Right cardiac atrium (tissue), 5 donors: ENCODE measurements around the gene CEP128. TPM values are rescaled to one million over a fixed set of nuclear protein-coding genes. Genes with fewer than 3 reads are reported as not detected.

Experiments used
- ATAC-seq, 2 donors: fragments of 200-7000 bp; cut with Tn5 transposase; one replicate each; pipeline versions ENCODE4 v1.8.0 to v1.9.1; 2020; ENCODE audit warnings: moderate library complexity in 2 of 2, mild to moderate bottlenecking in 1 of 2
- DNase-seq, 3 donors: peaks; one replicate each; pipeline ENCODE4 v3.0.0-alpha.2; 2020
- H3K27ac ChIP-seq: one replicate; pipeline ENCODE4 v1.5.1; 2013; ENCODE audit warnings: mild to moderate bottlenecking, low read length, control low read depth, moderate library complexity
- H3K27me3 ChIP-seq: one replicate; pipeline ENCODE4 v1.6.1; 2013; ENCODE audit not compliant: control insufficient read depth, insufficient read depth
- H3K4me1 ChIP-seq: one replicate; pipeline ENCODE4 v1.6.1; 2013; ENCODE audit warnings: low read length; ENCODE audit not compliant: control insufficient read depth, insufficient read depth
- H3K4me3 ChIP-seq: one replicate; pipeline ENCODE4 v1.5.1; 2013; ENCODE audit warnings: low read length, control low read depth
- H3K9me3 ChIP-seq: one replicate; pipeline ENCODE4 v1.6.1; 2013; ENCODE audit warnings: low read length; ENCODE audit not compliant: control insufficient read depth
- WGBS: extraction: QIAGEN DNeasy Blood & Tissue Kit; methylation state at CpG from one replicate; pipeline ENCODE4 v1.1.7; 2013; 5-methylcytosine and 5-hydroxymethylcytosine counted together
- intact Hi-C, 4 donors: fragments of 100-400 bp; cut with DNase I; formaldehyde crosslinking; loops; one replicate each; pipeline versions ENCODE4 v1.11.0 to v1.14.0; 2022 to 2023
- polyA plus RNA-seq: library from polyadenylated mRNA; stranded (reverse); fragments of 200-250 nt; gene quantifications from one replicate; pipeline ENCODE4 v1.2.3, GENCODE V29; 2013
- total RNA-seq, 4 donors: library from RNA; stranded (reverse); fragmentation: NEBNext Ultra II Directional; extraction: Animal tissue kit (Norgen Biotek cat#: 25700); gene quantifications; one replicate each; pipeline ENCODE4 v1.2.1, GENCODE V29; 2021
- donor health status: healthy with polysubstance abuse.
- donor health status: DM: no; HTN: yes; CAD: no.
- donor health status: DM: no; HTN: no; CAD: no.
- donor health status: DM: no; HTN: yes; CAD: no; lungs with severe emphysema.
- donor health status: DM: yes; HTN: yes; CAD: no.

Gene CEP128
- total and polyA plus RNA-seq, 5 donors, result 1.2 to 9.2 (median 5.6) TPM

DNA sequence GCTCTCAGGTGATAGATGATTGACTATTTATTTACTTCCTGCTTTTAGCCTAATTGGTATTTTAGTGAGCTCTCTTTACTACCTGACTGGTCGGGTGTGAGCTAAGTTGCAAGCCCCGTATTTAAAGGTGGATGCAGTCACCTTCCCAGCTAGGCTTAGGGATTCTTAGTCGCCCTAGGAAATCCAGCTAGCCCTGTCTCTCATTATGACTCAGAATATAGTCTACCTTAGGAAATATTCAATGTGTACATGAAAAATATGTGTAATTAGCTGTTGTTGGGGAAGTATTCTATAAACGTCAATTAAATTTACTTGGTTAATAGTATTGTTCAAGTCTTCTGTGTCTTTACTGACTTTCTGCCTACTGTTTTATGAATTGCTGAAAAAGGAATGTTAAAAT lies 423.4 kb downstream of the CEP128 start:
- no peak for ATAC-seq
- intact Hi-C loops, result no loop called here
- Histone ChIP-seq H3K9me3 (no peaks in the 10 kb centered on the region), H3K4me1 (no peaks in the 10 kb centered on the region), H3K4me3 (no peak overlapping the region), H3K27ac (no peak overlapping the region), H3K27me3 (no peaks in the 10 kb centered on the region)
- DNase-seq, result no peak
- 94% methylated on average over 4 of the region's 4 CpGs for WGBS

DNA sequence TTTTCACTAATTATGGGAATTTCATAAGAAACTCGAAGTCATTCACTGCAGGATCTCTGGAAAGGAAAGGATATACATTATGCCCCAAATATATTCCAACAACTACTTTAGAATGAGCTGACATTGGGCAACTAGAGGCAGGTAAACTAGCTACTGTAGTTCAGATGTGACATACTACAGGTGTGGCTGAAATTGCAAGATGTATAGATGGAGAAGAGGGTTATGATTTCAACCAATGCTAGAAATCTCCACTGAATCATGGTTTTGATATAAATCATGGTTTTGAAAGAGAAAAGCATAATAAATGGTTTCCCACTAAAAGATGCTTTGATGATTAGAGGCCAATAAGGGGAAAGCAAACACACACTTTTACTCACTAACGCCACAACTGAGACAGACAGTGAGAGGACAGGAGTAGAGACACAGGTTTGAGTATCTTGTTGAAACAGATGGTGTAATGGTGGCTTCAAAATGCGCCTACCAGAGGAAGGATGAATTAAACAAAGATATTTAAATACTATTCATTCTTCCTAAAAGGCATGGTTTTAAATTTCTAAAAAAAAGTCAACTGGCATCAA lies 434.2 kb downstream of the CEP128 start:
- no peak for ATAC-seq
- no peak for DNase-seq
- no peaks in the 10 kb centered on the region for H3K9me3 ChIP-seq
- H3K27me3 ChIP-seq, result no peaks in the 10 kb centered on the region
- no peak overlapping the region for H3K4me3 ChIP-seq
- no peaks in the 10 kb centered on the region for H3K4me1 ChIP-seq
- intact Hi-C loops, result no loop called here
- no peak overlapping the region for H3K27ac ChIP-seq
- 94% methylated on average over 3 of the region's 3 CpGs for WGBS

DNA sequence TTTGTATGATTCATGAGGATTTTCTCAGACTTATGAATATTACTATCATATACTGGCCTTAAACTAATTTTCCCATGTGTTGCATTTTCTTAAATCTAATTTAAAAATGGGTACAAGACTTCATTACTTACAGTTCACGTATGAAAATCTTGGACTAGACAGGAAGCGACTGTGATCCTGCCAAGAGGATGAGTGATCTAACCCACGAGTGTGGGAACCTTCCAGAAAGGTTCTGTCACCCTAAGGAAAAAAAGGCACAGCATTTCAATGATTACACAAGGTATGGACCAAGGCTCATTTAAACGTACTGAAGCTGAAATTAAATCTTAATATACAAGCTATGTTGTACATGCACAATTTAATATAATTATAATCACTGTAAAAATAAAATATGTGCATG lies 436.8 kb downstream of the CEP128 start:
- ATAC-seq (no peak), DNase-seq (no peak)
- H3K9me3 ChIP-seq, result no peaks in the 10 kb centered on the region
- no peaks in the 10 kb centered on the region for H3K27me3 ChIP-seq
- H3K4me3 ChIP-seq, result no peak overlapping the region
- intact Hi-C loops, result no loop called here
- H3K27ac ChIP-seq, result no peak overlapping the region
- no peaks in the 10 kb centered on the region for H3K4me1 ChIP-seq
- WGBS, result 74% methylated on average over 4 of the region's 4 CpGs

DNA sequence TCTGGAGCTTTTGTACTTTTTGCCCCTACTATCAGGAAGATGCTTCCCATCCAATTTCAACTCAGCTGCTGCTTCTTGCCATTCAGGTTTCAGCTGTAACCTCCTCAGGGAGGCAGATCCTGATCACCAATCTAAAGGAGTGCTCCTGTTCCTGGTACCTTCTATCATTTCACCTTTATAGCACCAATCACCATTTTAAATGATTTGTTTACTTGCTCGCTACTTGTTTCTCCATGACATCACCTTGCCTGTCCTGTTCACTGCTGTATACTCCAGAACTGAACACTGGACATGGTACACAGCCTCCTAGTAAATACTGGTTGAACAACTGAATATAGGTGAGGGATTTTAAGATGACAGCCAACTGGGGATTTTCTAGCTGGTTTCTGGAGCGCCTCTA lies 443.0 kb downstream of the CEP128 start:
- H3K4me3 ChIP-seq, result no peak overlapping the region
- intact Hi-C loops, result no loop called here
- DNase-seq (no peak), ATAC-seq (no peak)
- no peaks in the 10 kb centered on the region for H3K4me1 ChIP-seq
- WGBS, result 97% methylated on average over 2 of the region's 2 CpGs
- no peak overlapping the region for H3K27ac ChIP-seq
- H3K9me3 ChIP-seq, result no peaks in the 10 kb centered on the region
- no peaks in the 10 kb centered on the region for H3K27me3 ChIP-seq

DNA sequence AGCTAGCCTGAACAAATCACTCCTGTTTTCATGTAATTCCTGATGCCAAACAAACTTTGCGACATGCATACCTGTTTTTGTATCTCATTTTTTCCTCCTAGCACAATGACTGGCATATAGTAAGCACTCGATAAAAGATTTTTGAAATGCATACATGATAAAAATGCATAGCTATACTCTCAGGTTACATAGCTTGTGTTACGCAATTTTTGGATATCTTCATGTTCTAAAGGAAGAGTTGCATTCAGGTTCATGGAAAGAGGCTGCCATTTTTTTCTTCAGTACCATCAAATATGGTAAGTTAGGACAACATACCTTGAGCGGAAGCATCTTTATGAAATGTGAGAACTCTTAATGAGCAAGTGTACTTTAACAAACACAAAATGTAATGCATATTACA lies 445.4 kb downstream of the CEP128 start:
- H3K4me1 ChIP-seq, result no peaks in the 10 kb centered on the region
- H3K9me3 ChIP-seq, result no peaks in the 10 kb centered on the region
- no peak for DNase-seq
- no peak overlapping the region for H3K27ac ChIP-seq
- H3K27me3 ChIP-seq, result no peaks in the 10 kb centered on the region
- H3K4me3 ChIP-seq, result no peak overlapping the region
- no peak for ATAC-seq
- intact Hi-C loops, result no loop called here
- WGBS, result 97% methylated on average over 4 of the region's 4 CpGs

DNA sequence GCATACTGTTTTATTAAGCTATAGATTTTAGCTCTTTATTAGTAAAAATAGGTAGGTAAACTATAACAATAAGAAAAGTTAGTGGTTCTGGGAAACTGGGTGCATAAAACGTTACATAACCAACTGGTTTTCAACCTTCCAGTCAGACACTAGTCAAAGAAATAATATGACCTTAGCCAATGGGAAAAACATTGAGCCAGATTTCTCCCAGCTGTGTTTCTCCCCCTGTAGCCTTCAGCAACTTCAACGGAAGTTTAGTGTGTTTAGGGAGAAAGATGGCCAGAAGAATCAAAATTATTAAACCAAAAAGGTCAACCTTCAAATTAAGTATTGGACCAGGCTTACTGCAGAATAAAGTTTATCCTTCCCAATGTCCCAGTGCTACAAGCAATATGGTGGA lies 446.8 kb downstream of the CEP128 start:
- no peaks in the 10 kb centered on the region for H3K4me1 ChIP-seq
- no peaks in the 10 kb centered on the region for H3K27me3 ChIP-seq
- no peak for DNase-seq
- WGBS, result 75% methylated on average over 2 of the region's 2 CpGs
- no peak overlapping the region for H3K4me3 ChIP-seq
- intact Hi-C loops, result no loop called here
- no peaks in the 10 kb centered on the region for H3K9me3 ChIP-seq
- ATAC-seq, result no peak
- no peak overlapping the region for H3K27ac ChIP-seq

DNA sequence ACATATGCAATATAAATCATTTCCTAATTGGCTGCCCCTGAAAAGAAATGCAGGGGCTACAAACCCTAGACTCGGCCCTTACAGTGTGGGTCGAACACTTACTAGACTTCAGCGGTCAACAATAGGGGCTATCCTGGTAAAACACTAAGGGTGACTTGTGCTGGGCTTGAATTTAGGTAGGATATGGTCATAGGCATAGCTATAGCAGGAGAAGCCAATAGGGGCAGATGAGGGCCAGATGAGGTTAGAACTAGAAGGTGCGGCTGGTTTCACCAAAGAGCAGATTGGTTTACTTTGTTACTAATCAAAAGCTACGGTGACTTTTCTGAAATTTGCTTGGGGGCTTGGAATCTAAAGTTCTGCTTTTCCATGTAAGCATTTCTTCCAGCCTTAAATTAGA lies 447.9 kb downstream of the CEP128 start:
- no peak overlapping the region for H3K27ac ChIP-seq
- 87% methylated on average over 5 of the region's 5 CpGs for WGBS
- ATAC-seq, result no peak

DNA sequence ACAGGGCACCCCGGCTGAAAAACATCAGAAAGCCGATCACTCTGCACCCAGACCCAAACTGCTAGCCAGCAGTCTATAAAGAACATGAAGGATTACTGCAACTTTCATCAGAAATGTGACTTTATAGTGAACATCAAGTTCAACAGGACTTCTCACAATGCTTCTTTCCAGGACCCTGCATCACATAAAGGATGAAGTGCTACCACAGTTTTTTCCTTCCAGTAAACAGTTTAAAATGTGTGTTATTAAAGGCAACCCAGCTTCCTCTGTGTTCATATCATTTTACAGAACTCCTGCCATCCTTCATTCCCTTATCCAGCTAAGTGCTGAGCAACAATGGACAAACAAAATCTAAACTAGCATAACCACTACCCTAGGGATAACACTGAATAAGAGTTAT lies 449.9 kb downstream of the CEP128 start:
- intact Hi-C loops, result no loop called here
- Histone ChIP-seq H3K4me1 (no peaks in the 10 kb centered on the region), H3K4me3 (no peak overlapping the region), H3K9me3 (no peaks in the 10 kb centered on the region), H3K27ac (no peak overlapping the region), H3K27me3 (no peaks in the 10 kb centered on the region)
- no peak for DNase-seq
- ATAC-seq, result peak in 1 of 2 donors; percentile 50
- 68% methylated on average over 2 of the region's 2 CpGs for whole genome bisulfite sequencing

More for the DNA sequence above, 447.9 kb downstream of the CEP128 start:
- Histone ChIP-seq H3K4me1 (no peaks in the 10 kb centered on the region), H3K9me3 (no peaks in the 10 kb centered on the region), H3K27me3 (no peaks in the 10 kb centered on the region), H3K4me3 (no peak overlapping the region)
- intact Hi-C loops, result no loop called here
- DNase-seq, result no peak

DNA sequence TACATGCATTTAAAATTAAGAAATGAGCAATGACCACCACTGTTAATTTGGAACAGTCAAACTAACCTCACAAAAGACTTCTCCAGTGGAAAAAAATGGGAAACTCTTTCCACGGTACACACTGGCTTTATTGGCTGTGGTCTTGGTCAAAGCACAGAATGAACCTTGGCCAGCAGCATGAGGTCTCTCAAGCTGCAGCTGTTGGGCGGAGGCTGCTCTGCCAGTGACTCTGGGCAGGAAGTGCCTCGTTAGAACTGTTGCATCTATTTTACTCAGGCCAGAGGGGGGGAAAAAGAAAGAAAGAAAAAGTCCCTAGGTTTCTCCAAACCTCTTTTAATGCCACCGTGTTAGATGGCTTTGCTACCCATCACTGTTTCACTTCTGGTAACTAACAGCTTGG lies 450.4 kb downstream of the CEP128 start:
- intact Hi-C loops, result no loop called here
- H3K4me3 ChIP-seq, result no peak overlapping the region
- no peaks in the 10 kb centered on the region for H3K4me1 ChIP-seq
- 30% methylated on average over 4 of the region's 4 CpGs for WGBS
- no peak overlapping the region for H3K27ac ChIP-seq
- H3K9me3 ChIP-seq, result no peaks in the 10 kb centered on the region
- no peaks in the 10 kb centered on the region for H3K27me3 ChIP-seq
- DNase-seq (peak; percentile 55 to 86 (median 73)), ATAC-seq (peak; percentile 81 to 93)

DNA sequence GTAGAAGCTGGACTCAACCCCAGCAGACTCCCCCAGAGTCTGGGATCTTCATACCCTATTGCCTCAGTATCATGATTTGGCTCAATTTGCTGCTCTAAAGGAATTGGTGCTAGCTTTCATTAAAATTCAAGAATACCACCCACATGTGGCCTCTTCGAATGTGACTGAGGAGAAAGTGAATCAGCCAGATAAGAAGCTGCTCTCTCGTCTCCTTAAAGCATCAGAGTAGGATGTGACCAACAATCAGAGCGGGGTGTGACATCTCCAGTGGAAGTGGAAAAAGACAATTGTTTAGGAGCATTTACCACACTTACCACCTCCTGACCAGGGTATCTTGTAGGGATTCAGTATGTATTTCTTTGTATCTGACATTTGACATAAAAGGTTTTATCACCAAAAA lies 452.0 kb downstream of the CEP128 start:
- H3K27me3 ChIP-seq, result no peaks in the 10 kb centered on the region
- H3K4me1 ChIP-seq, result no peaks in the 10 kb centered on the region
- 75% methylated on average over 3 of the region's 3 CpGs for WGBS
- no peak overlapping the region for H3K27ac ChIP-seq
- H3K4me3 ChIP-seq, result no peak overlapping the region
- DNase-seq (no peak), ATAC-seq (no peak)
- H3K9me3 ChIP-seq, result no peaks in the 10 kb centered on the region
- intact Hi-C loops, result no loop called here

DNA sequence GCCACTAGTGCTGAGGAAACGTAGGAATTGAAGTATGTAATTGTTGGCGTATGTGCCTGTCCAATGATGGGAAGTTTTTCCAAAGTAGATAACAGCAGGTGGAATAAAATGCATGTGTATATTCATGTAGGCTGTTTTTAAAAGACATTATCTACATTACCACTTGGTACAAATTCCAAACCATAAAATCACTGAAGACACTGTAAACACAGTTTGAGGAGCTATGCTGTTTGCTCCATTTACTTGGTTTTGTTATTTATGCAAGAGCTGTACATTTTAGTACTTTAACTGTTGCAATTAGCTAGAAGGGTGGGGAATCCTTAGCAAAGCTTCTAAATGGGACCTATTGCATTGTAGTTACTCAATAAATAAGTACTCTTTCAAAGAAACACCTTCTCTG lies 455.8 kb downstream of the CEP128 start:
- ATAC-seq (no peak), DNase-seq (no peak)
- intact Hi-C loops, result no loop called here
- Histone ChIP-seq H3K27ac (no peak overlapping the region), H3K4me3 (no peak overlapping the region), H3K27me3 (no peaks in the 10 kb centered on the region), H3K4me1 (no peaks in the 10 kb centered on the region), H3K9me3 (no peaks in the 10 kb centered on the region)
- 95% methylated on average over 2 of the region's 2 CpGs for WGBS

DNA sequence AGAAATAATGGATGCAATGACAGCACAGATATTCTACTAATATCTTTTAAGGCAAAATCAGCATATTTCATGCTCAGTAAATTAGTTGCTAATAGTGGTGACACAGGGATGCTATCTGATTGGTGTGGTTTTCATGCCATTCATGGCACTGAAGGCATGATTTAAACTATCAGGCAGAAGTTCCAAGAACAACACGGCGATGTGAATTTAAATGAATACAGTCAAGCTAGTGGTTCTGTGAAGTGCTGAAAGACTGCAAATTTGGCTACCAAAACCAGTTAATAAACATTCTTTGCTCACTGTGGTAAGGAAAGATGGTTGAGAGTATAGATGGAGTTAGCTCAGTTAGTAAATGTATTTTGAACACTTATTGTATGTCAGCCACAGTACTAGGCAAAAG lies 458.2 kb downstream of the CEP128 start:
- ATAC-seq (no peak), DNase-seq (no peak)
- no peak overlapping the region for H3K27ac ChIP-seq
- intact Hi-C loops, result no loop called here
- H3K9me3 ChIP-seq, result no peaks in the 10 kb centered on the region
- no peaks in the 10 kb centered on the region for H3K27me3 ChIP-seq
- no peaks in the 10 kb centered on the region for H3K4me1 ChIP-seq
- H3K4me3 ChIP-seq, result no peak overlapping the region
- 94% methylated on average over 2 of the region's 2 CpGs for WGBS
